Kidney (tissue), 14 donors: ENCODE data around the gene KLHDC8A. TPM values are rescaled to one million over a fixed set of nuclear protein-coding genes. Genes with fewer than 3 reads are reported as not detected.

Source experiments
- DNase-seq, 5 donors: peaks; one replicate each; pipeline ENCODE4 v3.0.0-alpha.2; 2013 to 2020
- FAIRE-seq: peaks from 2 replicates; lab custom pipeline; 2012; peaks lifted over from hg19 to GRCh38; lab: Jason Lieb, UNC
- H3K27ac ChIP-seq, 2 donors: one replicate each; pipeline ENCODE4 v1.7.0; 2013; ENCODE audit warnings: low read depth in 2 of 2, low read length in 2 of 2, inconsistent platforms in 1 of 2
- H3K27me3 ChIP-seq: one replicate; pipeline ENCODE4 v1.7.1; 2013; ENCODE audit warnings: low read length, inconsistent platforms; ENCODE audit not compliant: control insufficient read depth, insufficient read depth
- H3K36me3 ChIP-seq, 3 donors: one replicate each; pipeline versions ENCODE4 v1.7.0 to v1.7.1; 2013; ENCODE audit warnings: low read length in 3 of 3, control low read depth in 1 of 3, inconsistent platforms in 1 of 3; ENCODE audit not compliant: insufficient read depth in 3 of 3, control insufficient read depth in 2 of 3
- H3K4me1 ChIP-seq, 3 donors: one replicate each; pipeline versions ENCODE4 v1.7.0 to v1.7.1; 2013; ENCODE audit warnings: low read length in 3 of 3, inconsistent platforms in 1 of 3, low read depth in 1 of 3; ENCODE audit not compliant: control insufficient read depth in 2 of 3, insufficient read depth in 2 of 3
- H3K4me3 ChIP-seq, 3 donors: one replicate each; pipeline versions ENCODE4 v1.7.0 to v1.8.1; 2013; ENCODE audit warnings: low read length in 3 of 3, control low read depth in 1 of 3, inconsistent platforms in 1 of 3
- H3K9ac ChIP-seq, 3 donors: one replicate each; pipeline versions ENCODE4 v1.7.0 to v1.7.1; 2013; ENCODE audit warnings: low read length in 3 of 3, control low read depth in 1 of 3, inconsistent platforms in 1 of 3
- H3K9me3 ChIP-seq, 3 donors: one replicate each; pipeline versions ENCODE4 v1.7.0 to v1.7.1; 2013; ENCODE audit warnings: low read length in 3 of 3, control low read depth in 1 of 3, inconsistent platforms in 1 of 3; ENCODE audit not compliant: control insufficient read depth in 2 of 3, insufficient read depth in 1 of 3
- intact Hi-C: fragments of 100-400 bp; cut with DNase I; formaldehyde crosslinking; loops from one replicate; pipeline ENCODE4 v1.11.1; 2022
- polyA plus RNA-seq: library from polyadenylated mRNA; stranded (reverse); fragments of 350-450 nt; fragmentation: Illumina TruSeq; extraction: RNeasy Lipid Tissue Mini Kit (QIAGEN cat#74804); gene quantifications from one replicate; pipeline ENCODE4 v1.2.3, GENCODE V29; 2014; ENCODE audit warnings: low read depth, low replicate concordance; ENCODE audit not compliant: insufficient read depth
- total RNA-seq: library from RNA; stranded (reverse); fragmentation: NEBNext Ultra II Directional; extraction: Animal tissue kit (Norgen Biotek cat#: 25700); gene quantifications from one replicate; pipeline ENCODE4 v1.2.1, GENCODE V29; 2021
- TF ChIP-seq, protein P1 (sequence below): IDR thresholded peaks from 3 replicates; pipeline ENCODE4 v1.5.1; 2012; ENCODE audit warnings: mild to moderate bottlenecking, moderate library complexity, borderline replicate concordance; ENCODE audit not compliant: insufficient read depth; ENCODE audit errors: extremely low read depth
- donor health status: control.
- donor health status: control.
- donor health status: control.
- donor health status: control.
- donor health status: control.
- donor health status: DM: yes; HTN: yes; CAD: no.
- donor health status: Normal renal cell carcinoma (clear cell type).

The KLHDC8A gene
- total and polyA plus RNA-seq, 2 donors from 2014 or later: not detected

DNA sequence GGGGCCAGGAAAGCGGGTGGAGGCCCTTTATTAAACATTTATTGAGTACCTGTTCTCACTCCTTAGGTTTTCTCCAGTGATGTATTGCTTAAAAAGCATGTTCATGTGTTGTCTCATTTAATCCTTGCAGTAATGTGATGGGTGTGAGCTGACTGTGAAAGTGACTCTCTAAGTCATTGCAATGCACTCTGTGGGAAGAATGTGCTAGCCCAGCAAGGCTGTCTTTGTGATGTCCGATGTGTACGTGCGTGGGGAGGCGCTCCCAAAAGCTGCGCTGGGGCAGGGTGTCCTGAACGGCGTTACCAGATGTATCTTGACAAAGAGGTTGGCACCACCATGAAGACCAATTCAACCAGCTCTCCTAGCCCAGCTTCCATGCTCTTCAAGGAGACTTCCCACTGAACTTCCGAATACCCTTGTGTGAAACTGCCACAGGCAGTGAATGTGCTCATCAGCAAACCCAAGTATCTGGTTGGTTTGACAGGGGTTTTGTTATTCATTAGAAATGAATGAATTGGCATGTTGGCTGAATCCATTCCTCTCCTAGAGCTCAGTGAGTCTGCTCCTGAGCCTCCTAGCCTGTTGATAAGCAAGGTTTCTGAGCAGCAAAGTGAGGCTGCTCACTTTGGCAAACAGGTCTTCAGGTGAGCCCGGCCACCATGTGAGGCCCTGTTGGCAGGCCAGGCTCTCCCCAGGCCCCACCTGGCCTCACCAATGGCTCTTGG is 63.2 kb downstream of the KLHDC8A start:
- H3K27ac ChIP-seq: peak overlapping the region; percentile 87 to 94
- no peaks in the 10 kb centered on the region for H3K9me3 ChIP-seq
- DNase-seq (no peak), FAIRE-seq (no peak)
- H3K4me3 ChIP-seq: no peak overlapping the region
- H3K9ac ChIP-seq: peak overlapping the region in 1 of 3 donors; percentile 13
- H3K4me1 ChIP-seq: peaks cover 0 to 37% (median 25%) of the 10 kb centered on the region in 3 donors
- intact Hi-C loops: no loop called here
- TF ChIP-seq, protein P1, sequence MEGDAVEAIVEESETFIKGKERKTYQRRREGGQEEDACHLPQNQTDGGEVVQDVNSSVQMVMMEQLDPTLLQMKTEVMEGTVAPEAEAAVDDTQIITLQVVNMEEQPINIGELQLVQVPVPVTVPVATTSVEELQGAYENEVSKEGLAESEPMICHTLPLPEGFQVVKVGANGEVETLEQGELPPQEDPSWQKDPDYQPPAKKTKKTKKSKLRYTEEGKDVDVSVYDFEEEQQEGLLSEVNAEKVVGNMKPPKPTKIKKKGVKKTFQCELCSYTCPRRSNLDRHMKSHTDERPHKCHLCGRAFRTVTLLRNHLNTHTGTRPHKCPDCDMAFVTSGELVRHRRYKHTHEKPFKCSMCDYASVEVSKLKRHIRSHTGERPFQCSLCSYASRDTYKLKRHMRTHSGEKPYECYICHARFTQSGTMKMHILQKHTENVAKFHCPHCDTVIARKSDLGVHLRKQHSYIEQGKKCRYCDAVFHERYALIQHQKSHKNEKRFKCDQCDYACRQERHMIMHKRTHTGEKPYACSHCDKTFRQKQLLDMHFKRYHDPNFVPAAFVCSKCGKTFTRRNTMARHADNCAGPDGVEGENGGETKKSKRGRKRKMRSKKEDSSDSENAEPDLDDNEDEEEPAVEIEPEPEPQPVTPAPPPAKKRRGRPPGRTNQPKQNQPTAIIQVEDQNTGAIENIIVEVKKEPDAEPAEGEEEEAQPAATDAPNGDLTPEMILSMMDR: no peak
- no peaks in the 10 kb centered on the region for H3K36me3 ChIP-seq
- no peaks in the 10 kb centered on the region for H3K27me3 ChIP-seq

DNA sequence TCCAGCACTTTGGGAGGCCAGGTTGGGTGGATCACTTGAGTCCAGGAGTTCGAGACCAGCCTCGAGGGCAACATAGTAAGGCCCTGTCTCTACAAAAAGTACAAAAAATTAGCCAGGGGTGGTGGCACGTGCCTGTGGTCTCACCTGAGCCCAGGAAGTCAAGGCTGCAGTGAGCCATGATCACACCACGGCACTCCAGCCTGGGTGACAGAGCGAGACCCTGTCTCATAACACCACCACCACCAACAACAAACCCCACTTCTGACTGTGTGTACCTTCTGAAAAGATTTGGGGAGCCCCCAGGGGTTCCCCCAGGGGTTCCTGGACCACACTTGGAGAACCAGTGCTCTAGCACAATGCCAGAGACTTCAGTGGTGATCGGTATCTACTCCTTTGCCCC is 65.1 kb downstream of the KLHDC8A start:
- Histone ChIP-seq H3K9ac (no peak overlapping the region), H3K4me3 (no peak overlapping the region), H3K27ac (no peak overlapping the region), H3K27me3 (no peaks in the 10 kb centered on the region), H3K4me1 (peaks cover 0 to 36% (median 30%) of the 10 kb centered on the region in 3 donors), H3K36me3 (no peaks in the 10 kb centered on the region), H3K9me3 (no peaks in the 10 kb centered on the region)
- TF ChIP-seq, protein P1: no peak
- no peak for DNase-seq
- intact Hi-C loops: no loop called here
- FAIRE-seq: no peak

DNA sequence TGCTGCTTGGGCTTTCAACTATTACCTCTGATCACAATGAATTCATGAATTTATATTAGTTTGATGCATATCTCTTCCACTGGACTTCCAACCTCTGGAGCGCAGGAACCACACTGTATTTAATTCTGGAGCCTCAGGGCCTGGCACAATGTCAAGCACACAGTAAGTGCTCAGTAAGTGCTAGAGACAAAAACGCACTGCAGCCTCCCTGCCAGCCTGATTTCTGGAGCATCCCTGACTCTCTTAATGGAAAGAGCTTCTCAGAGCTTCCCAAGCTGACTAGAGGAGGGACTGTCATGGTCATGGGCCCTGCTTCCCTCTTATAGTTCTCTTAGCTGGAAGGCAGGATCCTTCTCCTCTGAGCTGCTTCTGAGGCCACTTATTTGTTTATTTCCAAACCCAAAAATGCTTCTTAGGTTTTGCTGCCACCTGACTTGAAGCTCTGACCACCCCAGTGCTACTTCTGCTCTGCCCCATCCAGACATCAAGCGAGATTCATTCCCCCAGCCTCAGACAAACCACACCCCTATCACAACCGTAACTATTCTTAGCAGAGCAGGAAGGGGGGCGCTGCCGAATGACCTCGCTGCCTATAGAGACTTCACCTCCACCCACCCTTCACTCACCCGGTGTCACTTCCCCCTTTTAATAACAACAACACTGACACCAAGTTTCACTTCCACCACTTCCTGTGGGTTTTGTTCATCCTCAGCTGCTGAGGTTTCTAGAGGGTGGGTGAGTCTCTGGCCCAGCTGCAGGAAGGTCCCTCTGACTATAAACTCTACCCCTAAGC is 68.8 kb downstream of the KLHDC8A start:
- H3K9me3 ChIP-seq: no peaks in the 10 kb centered on the region
- FAIRE-seq (no peak), DNase-seq (peak in 1 of 5 donors; percentile 49)
- peak overlapping the region in 1 of 2 donors; percentile 65 for H3K27ac ChIP-seq
- no peaks in the 10 kb centered on the region for H3K36me3 ChIP-seq
- H3K4me1 ChIP-seq: peaks cover 6 to 37% (median 34%) of the 10 kb centered on the region in 3 donors
- TF ChIP-seq, protein P1: no peak
- intact Hi-C loops: no loop called here
- no peak overlapping the region for H3K9ac ChIP-seq
- H3K4me3 ChIP-seq: no peak overlapping the region
- H3K27me3 ChIP-seq: no peaks in the 10 kb centered on the region
